GM21786 (cell line): Measurements from ENCODE around the gene TRAF3.
"Not testable (repeated sequence)": the region's sequence is repeated elsewhere in the genome, so short reads cannot be mapped to it uniquely, and the experiment has no call there.

Source experiments
- ATAC-seq: cut with Tn5 transposase; IDR thresholded peaks from one replicate; pipeline ENCODE4 v1.9.1; 2021; ENCODE audit not compliant: unreplicated experiment

Gene TRAF3

GRCh38 chr14:102883554-102883953, 106.3 kb downstream of the TRAF3 start:
- ATAC-seq, result no peak

- no peak for ATAC-seq
Measured at GRCh38 chr14:102885737-102886447, 108.6 kb downstream of the TRAF3 start.

GRCh38 chr14:102888748-102889147, 111.5 kb downstream of the TRAF3 start:
- no peak for ATAC-seq

GRCh38 chr14:102889615-102890014, 112.4 kb downstream of the TRAF3 start:
- ATAC-seq, result no peak

GRCh38 chr14:102891111-102891510, 113.9 kb downstream of the TRAF3 start:
- no peak for ATAC-seq

- no peak for ATAC-seq
Measured at GRCh38 chr14:102891556-102891955, 114.3 kb downstream of the TRAF3 start.

- ATAC-seq, result no peak
Measured at GRCh38 chr14:102892651-102893050, 115.4 kb downstream of the TRAF3 start.

GRCh38 chr14:102893452-102893851, 116.2 kb downstream of the TRAF3 start:
- ATAC-seq, result no peak

GRCh38 chr14:102896735-102897134, 119.5 kb downstream of the TRAF3 start:
- not testable (repeated sequence) for ATAC-seq

GRCh38 chr14:102897299-102898027, 120.2 kb downstream of the TRAF3 start:
- ATAC-seq, result no peak

- ATAC-seq, result no peak
Measured at GRCh38 chr14:102898298-102898697, 121.0 kb downstream of the TRAF3 start.

GRCh38 chr14:102898776-102899515, 121.7 kb downstream of the TRAF3 start:
- ATAC-seq, result no peak

GRCh38 chr14:102899516-102899900, 122.3 kb downstream of the TRAF3 start:
- ATAC-seq, result no peak

- ATAC-seq, result peak; percentile 59
Measured at GRCh38 chr14:102900631-102901571, 123.7 kb downstream of the TRAF3 start.

- ATAC-seq, result peak; percentile 76
Measured at GRCh38 chr14:102901633-102902032, 124.4 kb downstream of the TRAF3 start.

GRCh38 chr14:102902086-102902485, 124.8 kb downstream of the TRAF3 start:
- no peak for ATAC-seq

- ATAC-seq, result no peak
Measured at GRCh38 chr14:102902523-102903247, 125.4 kb downstream of the TRAF3 start.

GRCh38 chr14:102903248-102903888, 126.1 kb downstream of the TRAF3 start:
- no peak for ATAC-seq

GRCh38 chr14:102903889-102904512, 126.8 kb downstream of the TRAF3 start:
- ATAC-seq, result no peak
